Thymus (tissue), 11 donors: ENCODE measurements around the gene AARS2. TPM values are rescaled to one million over a fixed set of nuclear protein-coding genes. Genes with fewer than 3 reads are reported as not detected.

Experiments
- DNase-seq, 9 donors: peaks; one replicate each; pipeline ENCODE4 v3.0.0-alpha.2; 2013; ENCODE audit warnings: low spot score in 9 of 9, low read depth in 6 of 9, missing footprints in 1 of 9
- H3K27ac ChIP-seq, 2 donors: one replicate each; pipeline ENCODE4 v1.5.1; 2013; ENCODE audit warnings: control low read depth in 1 of 2, low read depth in 1 of 2, low read length in 1 of 2, mild to moderate bottlenecking in 1 of 2, moderate library complexity in 1 of 2
- H3K27me3 ChIP-seq, 2 donors: one replicate each; pipeline ENCODE4 v1.5.1; 2013; ENCODE audit warnings: low read length in 1 of 2; ENCODE audit not compliant: control insufficient read depth in 2 of 2, insufficient read depth in 1 of 2
- H3K36me3 ChIP-seq, 2 donors: one replicate each; pipeline ENCODE4 v1.5.1; 2013; ENCODE audit warnings: low read length in 1 of 2, mild to moderate bottlenecking in 1 of 2, moderate library complexity in 1 of 2; ENCODE audit not compliant: control insufficient read depth in 2 of 2, insufficient read depth in 2 of 2
- H3K4me1 ChIP-seq, 2 donors: one replicate each; pipeline ENCODE4 v1.5.1; 2013; ENCODE audit warnings: low read length in 2 of 2; ENCODE audit not compliant: control insufficient read depth in 2 of 2, insufficient read depth in 2 of 2
- H3K4me3 ChIP-seq, 2 donors: one replicate each; pipeline ENCODE4 v1.5.1; 2013; ENCODE audit warnings: low read length in 2 of 2, control low read depth in 1 of 2, mild to moderate bottlenecking in 1 of 2
- H3K9me3 ChIP-seq, 2 donors: one replicate each; pipeline ENCODE4 v1.5.1; 2013; ENCODE audit warnings: low read length in 1 of 2, mild to moderate bottlenecking in 1 of 2; ENCODE audit not compliant: control insufficient read depth in 2 of 2, insufficient read depth in 1 of 2
- WGBS: extraction: QIAGEN DNeasy Blood & Tissue Kit; methylation state at CpG from one replicate; pipeline ENCODE4 v1.1.7; 2013; 5-methylcytosine and 5-hydroxymethylcytosine counted together
- polyA plus RNA-seq: library from polyadenylated mRNA; stranded (reverse); fragments of 200-250 nt; gene quantifications from one replicate; pipeline ENCODE4 v1.2.3, GENCODE V29; 2013
- total RNA-seq: library from RNA; stranded (reverse); fragments of 120-200 nt; gene quantifications from one replicate; pipeline ENCODE4 v1.2.4, GENCODE V29; 2013
- donor health status: healthy.

AARS2 gene
- total and polyA plus RNA-seq, 2 donors, result 5.6 to 9.8 TPM

GRCh38 chr6:44258921-44259320, 54.2 kb downstream of the AARS2 start:
- peaks cover 28 to 49% of the 10 kb centered on the region in 2 donors for H3K36me3 ChIP-seq
- no peak overlapping the region for H3K27ac ChIP-seq
- WGBS, result 96% methylated on average over 3 of the region's 3 CpGs
- H3K27me3 ChIP-seq, result no peaks in the 10 kb centered on the region
- peaks cover 15 to 46% of the 10 kb centered on the region in 2 donors for H3K4me1 ChIP-seq
- no peak for DNase-seq
- no peaks in the 10 kb centered on the region for H3K9me3 ChIP-seq
- no peak overlapping the region for H3K4me3 ChIP-seq

GRCh38 chr6:44258325-44258863, 54.8 kb downstream of the AARS2 start:
- H3K4me3 ChIP-seq, result no peak overlapping the region
- no peaks in the 10 kb centered on the region for H3K27me3 ChIP-seq
- peaks cover 33 to 54% of the 10 kb centered on the region in 2 donors for H3K36me3 ChIP-seq
- peaks cover 10 to 40% of the 10 kb centered on the region in 2 donors for H3K4me1 ChIP-seq
- DNase-seq, result no peak
- H3K9me3 ChIP-seq, result no peaks in the 10 kb centered on the region
- peak overlapping the region in 1 of 2 donors; percentile 4 for H3K27ac ChIP-seq
- WGBS, result 94% methylated on average over 9 of the region's 9 CpGs

GRCh38 chr6:44257753-44258324, 55.3 kb downstream of the AARS2 start:
- Histone ChIP-seq H3K9me3 (no peaks in the 10 kb centered on the region), H3K27me3 (no peaks in the 10 kb centered on the region), H3K4me1 (peaks cover 9 to 35% of the 10 kb centered on the region in 2 donors), H3K36me3 (peaks cover 38 to 60% of the 10 kb centered on the region in 2 donors), H3K4me3 (peak overlapping the region in 1 of 2 donors; percentile 77), H3K27ac (peak overlapping the region; percentile 33 to 55)
- no peak for DNase-seq
- 67% methylated on average over 15 of the region's 15 CpGs for whole genome bisulfite sequencing

GRCh38 chr6:44257025-44257752, 56.0 kb downstream of the AARS2 start, which contains the start of gene SLC35B2:
TSS of gene SLC35B2 (minus strand) at chr6:44257528. CDS start at chr6:44257410, 118 bp downstream.
- H3K27me3 ChIP-seq, result no peaks in the 10 kb centered on the region
- DNase-seq, result peak in 4 of 9 donors; percentile 61 to 85 (median 74)

DNA sequence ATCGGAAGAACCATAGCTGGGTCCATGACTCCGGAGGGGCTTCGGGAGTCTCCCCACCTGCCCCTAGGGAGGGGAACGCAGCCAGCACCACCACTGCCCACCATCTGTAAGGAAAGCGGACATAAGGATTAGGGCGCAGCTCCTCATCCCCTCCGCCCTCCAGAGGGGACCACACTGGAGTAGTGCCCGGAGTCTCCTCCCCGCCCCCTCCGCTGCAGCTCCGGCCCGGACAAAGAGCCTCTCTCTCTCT, 56.4 kb downstream of the AARS2 start:
- no peaks in the 10 kb centered on the region for H3K9me3 ChIP-seq
- no peaks in the 10 kb centered on the region for H3K27me3 ChIP-seq
- peak overlapping the region; percentile 59 to 87 for H3K27ac ChIP-seq
- peaks cover 7 to 30% of the 10 kb centered on the region in 2 donors for H3K4me1 ChIP-seq
- H3K36me3 ChIP-seq, result peaks cover 46 to 67% of the 10 kb centered on the region in 2 donors
- no peak for DNase-seq
- 1% methylated on average over 12 of the region's 12 CpGs for WGBS
- peak overlapping the region; percentile 77 to 78 for H3K4me3 ChIP-seq

More at GRCh38 chr6:44257025-44257752, 56.0 kb downstream of the AARS2 start, which contains the start of gene SLC35B2:
- Histone ChIP-seq H3K4me3 (peak within 1 kb of the TSS; percentile 77 to 78), H3K9me3 (no peaks in the 10 kb centered on the region), H3K36me3 (peaks cover 42 to 64% of the 10 kb centered on the region in 2 donors), H3K4me1 (peaks cover 7 to 30% of the 10 kb centered on the region in 2 donors), H3K27ac (peak within 1 kb of the TSS; percentile 59 to 87)
- WGBS, result 1% methylated on average over 80 of the region's 80 CpGs

- Histone ChIP-seq H3K4me3 (peak overlapping the region; percentile 77 to 78), H3K36me3 (peaks cover 48 to 72% of the 10 kb centered on the region in 2 donors), H3K27me3 (no peaks in the 10 kb centered on the region), H3K27ac (peak overlapping the region; percentile 59 to 87), H3K4me1 (peaks cover 7 to 30% of the 10 kb centered on the region in 2 donors), H3K9me3 (no peaks in the 10 kb centered on the region)
- DNase-seq, result no peak
- 32% methylated on average over 15 of the region's 15 CpGs for WGBS
These were observed 57.0 kb downstream of the AARS2 start for GRCh38 chr6:44255871-44256774.

GRCh38 chr6:44255105-44255808, 57.9 kb downstream of the AARS2 start:
- H3K36me3 ChIP-seq, result peaks cover 56 to 73% of the 10 kb centered on the region in 2 donors
- peaks cover 7 to 30% of the 10 kb centered on the region in 2 donors for H3K4me1 ChIP-seq
- 93% methylated on average over 16 of the region's 16 CpGs for WGBS
- H3K27me3 ChIP-seq, result no peaks in the 10 kb centered on the region
- H3K27ac ChIP-seq, result peak overlapping the region in 1 of 2 donors; percentile 59
- no peaks in the 10 kb centered on the region for H3K9me3 ChIP-seq
- no peak overlapping the region for H3K4me3 ChIP-seq
- DNase-seq, result no peak
